ACC112 (cell line): Measurements from ENCODE around the gene TMEM191B.
"Not testable (repeated sequence)": the region's sequence is repeated elsewhere in the genome, so short reads cannot be mapped to it uniquely, and the experiment has no call there.

Source experiments
- H2AFZ ChIP-seq: fragments of 200-600 bp; sonication (generic); one replicate; pipeline ENCODE4 v1.6.0; 2017; ENCODE audit warnings: antibody characterized with exemption, low read length; ENCODE audit not compliant: unreplicated experiment
- H3K27ac ChIP-seq: fragments of 200-600 bp; sonication (generic); 2 replicates; pipeline ENCODE4 v1.5.1; 2014; ENCODE audit warnings: low read depth, mild to moderate bottlenecking, antibody characterized with exemption, low read length, moderate library complexity
- H3K27me3 ChIP-seq: fragments of 200-600 bp; sonication (generic); 2 replicates; pipeline ENCODE4 v1.6.1; 2014; ENCODE audit warnings: mild to moderate bottlenecking, antibody characterized with exemption, low read length, moderate library complexity, mixed read lengths; ENCODE audit not compliant: insufficient read depth
- H3K36me3 ChIP-seq: fragments of 200-600 bp; sonication (generic); 2 replicates; pipeline ENCODE4 v1.6.1; 2016; ENCODE audit warnings: mild to moderate bottlenecking, antibody characterized with exemption, low read length, moderate library complexity, mixed read lengths; ENCODE audit not compliant: insufficient read depth
- H3K4me1 ChIP-seq: fragments of 200-600 bp; sonication (generic); one replicate; pipeline ENCODE4 v1.6.1; 2016; ENCODE audit warnings: low read length, mixed read lengths; ENCODE audit not compliant: insufficient read depth, unreplicated experiment, control insufficient read depth
- H3K4me3 ChIP-seq: fragments of 200-600 bp; sonication (generic); 2 replicates; pipeline ENCODE4 v1.5.1; 2014; ENCODE audit warnings: mild to moderate bottlenecking, low read depth, low read length
- H3K79me2 ChIP-seq: fragments of 200-600 bp; sonication (generic); one replicate; pipeline ENCODE4 v1.6.0; 2016; ENCODE audit warnings: low read length; ENCODE audit not compliant: control insufficient read depth, unreplicated experiment, insufficient read depth

The TMEM191B gene

GRCh38 chr22:18533633-18534032 is 6.0 kb downstream of the TMEM191B start:
- not testable (repeated sequence) for H3K4me1 ChIP-seq, H3K79me2 ChIP-seq, H3K36me3 ChIP-seq, H3K4me3 ChIP-seq, H2AFZ ChIP-seq, H3K27ac ChIP-seq, H3K27me3 ChIP-seq

GRCh38 chr22:18534315-18534714 is 6.7 kb downstream of the TMEM191B start:
- not testable (repeated sequence) for H3K36me3 ChIP-seq, H3K4me1 ChIP-seq, H3K27me3 ChIP-seq

DNA sequence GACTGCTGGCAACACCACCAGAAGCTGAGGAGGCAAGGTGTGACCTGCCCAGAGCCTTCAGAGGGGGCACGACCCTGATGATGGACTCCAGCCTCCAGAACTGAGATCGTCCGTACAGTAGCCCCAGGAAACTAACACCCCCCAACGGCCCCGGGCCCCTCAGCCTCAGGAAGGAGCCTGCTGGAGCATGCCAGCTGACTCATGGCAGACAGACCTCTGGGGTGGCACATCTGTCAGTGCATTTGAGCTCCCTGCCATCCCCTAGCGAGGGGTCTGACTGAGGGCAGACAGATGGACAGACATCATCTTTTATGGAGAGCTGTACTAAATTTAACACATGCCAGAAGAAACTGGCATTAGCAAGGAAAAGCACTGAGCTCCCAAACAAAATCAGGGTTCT is 12.4 kb downstream of the TMEM191B start:
- not testable (repeated sequence) for H2AFZ ChIP-seq, H3K4me3 ChIP-seq, H3K36me3 ChIP-seq, H3K4me1 ChIP-seq, H3K27me3 ChIP-seq, H3K79me2 ChIP-seq, H3K27ac ChIP-seq

More at GRCh38 chr22:18534315-18534714, 6.7 kb downstream of the TMEM191B start:
- H3K27ac ChIP-seq, H2AFZ ChIP-seq, H3K4me3 ChIP-seq, H3K79me2 ChIP-seq: not testable (repeated sequence)

- not testable (repeated sequence) for H3K79me2 ChIP-seq, H3K4me1 ChIP-seq, H2AFZ ChIP-seq, H3K27me3 ChIP-seq, H3K27ac ChIP-seq, H3K36me3 ChIP-seq, H3K4me3 ChIP-seq
Observed at GRCh38 chr22:18543400-18543799, 15.8 kb downstream of the TMEM191B start.

DNA sequence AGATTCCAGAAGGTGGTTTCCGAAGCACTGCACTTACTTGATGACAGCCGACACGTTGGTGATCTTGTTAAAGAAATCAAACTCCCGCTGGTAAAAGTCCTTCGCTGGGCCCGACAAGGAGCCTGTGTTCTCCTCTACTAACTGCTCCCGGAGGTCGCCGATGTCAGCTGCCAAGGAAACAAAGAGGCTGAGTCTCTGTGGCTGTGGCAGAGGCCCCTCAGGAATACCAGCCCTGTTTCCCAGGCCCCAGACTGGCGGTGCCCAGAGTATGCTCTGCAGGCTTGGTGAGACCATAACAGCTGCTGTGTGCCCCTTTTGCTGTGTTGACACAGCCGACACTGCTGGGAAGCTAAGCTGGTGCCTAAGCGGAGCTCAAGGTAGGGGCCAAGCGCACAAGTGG is 17.0 kb downstream of the TMEM191B start:
- H3K79me2 ChIP-seq, H3K4me3 ChIP-seq, H3K36me3 ChIP-seq, H3K4me1 ChIP-seq, H3K27ac ChIP-seq, H2AFZ ChIP-seq, H3K27me3 ChIP-seq: not testable (repeated sequence)

DNA sequence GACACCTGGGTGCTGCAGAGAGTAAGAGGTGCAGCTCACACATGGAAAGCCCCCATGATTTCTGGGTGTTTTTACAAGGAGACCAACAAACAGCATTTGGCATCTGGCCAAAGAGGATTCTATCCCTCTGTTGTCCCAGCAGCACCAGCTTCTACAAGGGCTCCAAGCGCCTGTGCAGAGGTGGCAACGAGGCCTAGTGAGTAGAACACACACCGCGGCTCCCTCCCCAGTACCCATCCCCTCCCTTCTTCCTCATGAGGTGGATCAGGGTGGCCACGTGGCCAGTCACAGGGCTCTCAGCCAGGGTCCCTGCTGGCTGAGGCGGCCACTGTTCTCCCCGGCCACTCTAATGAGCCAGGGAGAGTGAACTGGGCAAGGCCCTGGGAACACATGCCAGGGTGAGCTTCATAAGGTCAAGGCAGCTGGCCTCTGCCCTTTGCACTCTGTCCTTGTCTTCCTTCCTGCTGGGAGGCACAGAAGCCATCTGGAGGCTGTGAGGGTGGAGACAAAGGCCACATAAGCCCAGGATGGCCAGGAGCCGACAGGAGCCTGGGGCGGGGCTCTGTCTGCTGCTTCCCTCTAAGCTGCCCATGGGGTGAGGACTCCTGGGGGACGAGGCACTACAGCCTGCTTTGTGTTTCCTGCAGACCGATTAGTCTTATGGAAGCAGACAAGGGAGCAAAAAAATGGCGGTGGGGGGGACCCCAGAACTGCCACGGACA is 22.0 kb downstream of the TMEM191B start:
- H3K4me1 ChIP-seq, H3K27ac ChIP-seq, H3K36me3 ChIP-seq, H3K4me3 ChIP-seq, H3K79me2 ChIP-seq, H3K27me3 ChIP-seq, H2AFZ ChIP-seq: not testable (repeated sequence)

GRCh38 chr22:18551046-18551445 is 23.4 kb downstream of the TMEM191B start:
- H3K4me3 ChIP-seq, H3K36me3 ChIP-seq, H3K4me1 ChIP-seq, H2AFZ ChIP-seq, H3K79me2 ChIP-seq, H3K27me3 ChIP-seq, H3K27ac ChIP-seq: not testable (repeated sequence)

DNA sequence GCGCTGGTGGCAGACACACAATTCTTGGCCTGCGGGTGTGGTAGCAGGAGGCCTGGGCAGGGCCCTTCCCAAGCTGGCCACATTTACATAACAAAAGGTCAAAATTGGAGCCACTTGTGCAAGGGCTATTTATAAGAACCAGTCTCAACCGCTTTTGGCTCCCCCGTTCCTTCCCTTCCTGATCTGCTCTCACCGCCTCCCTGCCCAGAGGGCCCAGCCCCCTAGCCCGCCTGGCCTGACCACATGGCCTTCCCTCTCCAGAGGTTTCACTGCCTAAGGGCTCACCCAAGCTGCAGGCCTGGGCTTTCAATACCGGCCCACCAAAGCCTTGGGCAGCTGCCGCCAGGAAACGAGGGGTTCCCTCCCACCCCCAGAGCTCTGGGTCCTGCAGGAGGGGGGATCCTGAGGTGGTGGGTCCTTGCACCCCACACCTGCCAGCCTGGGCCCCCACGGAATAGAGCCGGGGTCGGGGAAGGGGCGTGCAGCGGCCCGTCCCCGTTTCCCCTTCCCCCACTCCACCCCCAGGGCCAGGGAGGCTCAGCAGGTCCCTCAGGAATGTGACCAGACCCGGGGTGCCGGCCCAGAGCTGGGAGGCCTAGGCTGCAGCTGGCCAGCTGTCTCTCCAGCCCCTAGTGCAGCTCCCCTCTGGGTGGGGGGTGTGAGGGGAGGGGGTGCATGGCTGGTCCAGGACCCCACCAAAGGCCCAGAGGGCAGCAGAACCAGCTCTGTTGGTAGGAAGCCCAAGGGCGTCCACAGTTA is 25.4 kb downstream of the TMEM191B start:
- H3K4me3 ChIP-seq, H3K36me3 ChIP-seq, H3K4me1 ChIP-seq, H3K27ac ChIP-seq, H3K79me2 ChIP-seq, H3K27me3 ChIP-seq, H2AFZ ChIP-seq: not testable (repeated sequence)

GRCh38 chr22:18554280-18555256 is 27.0 kb downstream of the TMEM191B start:
- H3K4me3 ChIP-seq, H3K27me3 ChIP-seq, H3K79me2 ChIP-seq, H2AFZ ChIP-seq, H3K4me1 ChIP-seq, H3K36me3 ChIP-seq, H3K27ac ChIP-seq: not testable (repeated sequence)

DNA sequence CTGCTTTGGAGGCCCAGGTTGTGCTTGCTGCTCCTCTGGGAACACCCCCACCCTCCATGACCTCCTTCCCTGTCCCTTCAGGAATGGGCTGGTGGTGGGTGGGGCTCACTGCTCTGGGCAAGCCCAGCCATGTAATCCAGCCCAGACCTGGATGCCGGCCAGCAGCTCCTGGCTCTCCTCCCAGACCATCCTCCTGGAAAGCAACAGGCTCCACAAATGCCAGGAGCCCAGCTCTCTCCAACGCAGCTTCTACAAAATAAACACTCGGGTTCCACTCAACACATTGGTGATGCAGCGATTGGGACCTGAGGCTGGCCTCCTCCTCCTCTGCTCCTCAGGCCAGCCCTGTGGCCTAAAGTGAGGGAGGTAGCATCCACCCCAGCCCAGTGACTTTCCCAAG is 30.9 kb downstream of the TMEM191B start:
- H3K4me3 ChIP-seq, H3K36me3 ChIP-seq, H3K27me3 ChIP-seq, H2AFZ ChIP-seq, H3K4me1 ChIP-seq, H3K27ac ChIP-seq, H3K79me2 ChIP-seq: not testable (repeated sequence)
